Body of pancreas (tissue), 4 donors: ENCODE measurements around the gene DCTN2. TPM values are rescaled to one million over a fixed set of nuclear protein-coding genes. Genes with fewer than 3 reads are reported as not detected.
"Not testable (repeated sequence)": the region's sequence is repeated elsewhere in the genome, so short reads cannot be mapped to it uniquely, and the experiment has no call there.

ENCODE experiments used
- ATAC-seq: fragments of 150-250 bp; one replicate; pipeline ENCODE4 v1.9.1; 2016
- DNase-seq, 4 donors: peaks; one replicate each; pipeline ENCODE4 v3.0.0-alpha.2; 2019
- H3K27ac ChIP-seq, 4 donors: fragments of 200-600 bp; sonication (generic); 1 replicate in 3 of 4; 2 replicates in 1 of 4; pipeline versions ENCODE4 v1.5.1 to v1.6.1; 2016 to 2019; ENCODE audit warnings: mild to moderate bottlenecking in 1 of 4, mixed read lengths in 1 of 4, moderate library complexity in 1 of 4
- H3K27me3 ChIP-seq, 2 donors: fragments of 200-600 bp; sonication (generic); one replicate each; pipeline ENCODE4 v1.6.0; 2016; ENCODE audit warnings: mild to moderate bottlenecking in 1 of 2
- H3K36me3 ChIP-seq, 2 donors: fragments of 200-600 bp; sonication (generic); replicated peaks in 1 of 2; 2 replicates each; pipeline ENCODE4 v1.5.1; 2016; ENCODE audit warnings: low read depth in 2 of 2; ENCODE audit not compliant: insufficient read depth in 1 of 2
- H3K4me1 ChIP-seq: fragments of 200-600 bp; sonication (generic); one replicate; pipeline ENCODE4 v1.6.0; 2016
- H3K4me3 ChIP-seq, 2 donors: fragments of 200-600 bp; sonication (generic); 1 replicate in 1 of 2; 2 replicates in 1 of 2; pipeline ENCODE4 v1.5.1; 2016 to 2019
- H3K9me3 ChIP-seq, 3 donors: fragments of 200-600 bp; sonication (generic); 1 replicate in 2 of 3; 2 replicates in 1 of 3; pipeline ENCODE4 v1.5.1; 2016
- POLR2A ChIP-seq, 3 donors: fragments of 450-650 bp; IDR thresholded peaks; one replicate each; pipeline ENCODE4 v1.6.1; 2016; ENCODE audit warnings: antibody characterized with exemption in 3 of 3, mild to moderate bottlenecking in 2 of 3
- WGBS, 2 donors: methylation state at CpG; one replicate each; pipeline ENCODE4 v1.1.5; 2017; 5-methylcytosine and 5-hydroxymethylcytosine counted together
- intact Hi-C: fragments of 100-400 bp; cut with DNase I; formaldehyde crosslinking; loops from one replicate; pipeline ENCODE4 v1.15.1; 2023
- total RNA-seq, 2 donors: library from RNA; depleted of rRNA; stranded (reverse); fragments of >200 nt; gene quantifications; one replicate each; pipeline ENCODE4 v1.1.0, GENCODE V29; 2016
- TF ChIP-seq, protein P1 (sequence below), 7 experiments: fragments of 450-650 bp in 4 of 7; fragments of 200-600 bp in 3 of 7; sonication (generic) in 3 of 7; IDR thresholded peaks; one replicate each; pipeline ENCODE4 v1.5.1; 2016 to 2019; ENCODE audit warnings: antibody characterized with exemption in 7 of 7

Gene DCTN2
- total RNA-seq, 2 donors from 2014 or later, result 80.1 to 89.2 TPM

DNA sequence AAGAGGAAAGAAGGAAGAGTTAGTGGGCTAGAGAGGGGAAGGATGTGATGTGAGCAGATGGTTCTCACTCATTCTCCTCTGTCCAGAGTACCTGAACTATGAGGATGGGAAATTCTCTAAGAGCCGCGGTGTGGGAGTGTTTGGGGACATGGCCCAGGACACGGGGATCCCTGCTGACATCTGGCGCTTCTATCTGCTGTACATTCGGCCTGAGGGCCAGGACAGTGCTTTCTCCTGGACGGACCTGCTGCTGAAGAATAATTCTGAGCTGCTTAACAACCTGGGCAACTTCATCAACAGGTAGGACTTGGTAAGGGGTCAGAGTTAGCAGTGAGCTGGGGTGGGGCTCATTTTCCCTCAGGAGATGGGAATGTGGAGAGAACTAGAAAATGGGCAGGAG is 34.3 kb downstream of the DCTN2 start:
- peaks cover 4 to 26% of the 10 kb centered on the region in 2 donors for H3K36me3 ChIP-seq
- H3K27ac ChIP-seq, result no peak overlapping the region
- DNase-seq (no peak), ATAC-seq (no peak)
- peaks cover 30% of the 10 kb centered on the region for H3K4me1 ChIP-seq
- intact Hi-C loops, result no loop called here
- 78 to 81% methylated on average over 6 of the region's 6 CpGs for WGBS, 2 donors
- no peaks in the 10 kb centered on the region for H3K27me3 ChIP-seq
- no peaks in the 10 kb centered on the region for H3K9me3 ChIP-seq
- no peak overlapping the region for H3K4me3 ChIP-seq
- TF ChIP-seq, protein P1, sequence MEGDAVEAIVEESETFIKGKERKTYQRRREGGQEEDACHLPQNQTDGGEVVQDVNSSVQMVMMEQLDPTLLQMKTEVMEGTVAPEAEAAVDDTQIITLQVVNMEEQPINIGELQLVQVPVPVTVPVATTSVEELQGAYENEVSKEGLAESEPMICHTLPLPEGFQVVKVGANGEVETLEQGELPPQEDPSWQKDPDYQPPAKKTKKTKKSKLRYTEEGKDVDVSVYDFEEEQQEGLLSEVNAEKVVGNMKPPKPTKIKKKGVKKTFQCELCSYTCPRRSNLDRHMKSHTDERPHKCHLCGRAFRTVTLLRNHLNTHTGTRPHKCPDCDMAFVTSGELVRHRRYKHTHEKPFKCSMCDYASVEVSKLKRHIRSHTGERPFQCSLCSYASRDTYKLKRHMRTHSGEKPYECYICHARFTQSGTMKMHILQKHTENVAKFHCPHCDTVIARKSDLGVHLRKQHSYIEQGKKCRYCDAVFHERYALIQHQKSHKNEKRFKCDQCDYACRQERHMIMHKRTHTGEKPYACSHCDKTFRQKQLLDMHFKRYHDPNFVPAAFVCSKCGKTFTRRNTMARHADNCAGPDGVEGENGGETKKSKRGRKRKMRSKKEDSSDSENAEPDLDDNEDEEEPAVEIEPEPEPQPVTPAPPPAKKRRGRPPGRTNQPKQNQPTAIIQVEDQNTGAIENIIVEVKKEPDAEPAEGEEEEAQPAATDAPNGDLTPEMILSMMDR (IDR thresholded peaks at IDR 0.05), result no peak
- no peak for TF ChIP-seq POLR2A (IDR thresholded peaks at IDR 0.05)

DNA sequence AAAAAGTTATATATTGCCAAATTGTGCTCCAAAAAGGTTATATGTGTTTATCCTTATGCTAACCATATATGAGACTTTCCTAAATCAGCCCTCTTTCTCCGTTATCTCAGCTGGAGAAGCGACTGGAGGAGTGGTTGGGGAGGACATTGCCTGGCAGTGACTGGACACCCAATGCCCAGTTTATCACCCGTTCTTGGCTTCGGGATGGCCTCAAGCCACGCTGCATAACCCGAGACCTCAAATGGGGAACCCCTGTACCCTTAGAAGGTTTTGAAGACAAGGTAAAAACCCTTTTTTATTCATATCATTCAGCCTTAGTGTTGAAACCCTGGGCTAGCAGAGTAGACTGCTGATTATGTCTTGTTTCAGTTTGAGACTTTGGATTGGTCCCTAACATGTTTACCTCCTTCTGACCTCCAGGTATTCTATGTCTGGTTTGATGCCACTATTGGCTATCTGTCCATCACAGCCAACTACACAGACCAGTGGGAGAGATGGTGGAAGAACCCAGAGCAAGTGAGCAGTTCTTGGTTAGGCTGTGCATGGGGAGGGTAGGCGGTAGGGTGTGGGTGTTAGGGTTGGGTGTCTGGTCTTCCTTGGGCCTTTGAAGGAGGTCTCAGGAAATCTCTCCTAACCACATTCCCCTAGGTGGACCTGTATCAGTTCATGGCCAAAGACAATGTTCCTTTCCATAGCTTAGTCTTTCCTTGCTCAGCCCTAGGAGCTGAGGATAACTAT is 35.2 kb downstream of the DCTN2 start:
- Histone ChIP-seq H3K4me3 (no peak overlapping the region), H3K36me3 (peaks cover 4 to 22% of the 10 kb centered on the region in 2 donors), H3K9me3 (no peaks in the 10 kb centered on the region), H3K27ac (peak overlapping the region in 1 of 4 donors; percentile 5), H3K4me1 (peaks cover 21% of the 10 kb centered on the region), H3K27me3 (no peaks in the 10 kb centered on the region)
- no peak for ATAC-seq
- TF ChIP-seq, protein P1 (IDR thresholded peaks at IDR 0.05), result no peak
- no peak for TF ChIP-seq POLR2A (IDR thresholded peaks at IDR 0.05)
- intact Hi-C loops, result no loop called here
- 94 to 98% methylated on average over 7 of the region's 7 CpGs for WGBS, 2 donors
- no peak for DNase-seq

DNA sequence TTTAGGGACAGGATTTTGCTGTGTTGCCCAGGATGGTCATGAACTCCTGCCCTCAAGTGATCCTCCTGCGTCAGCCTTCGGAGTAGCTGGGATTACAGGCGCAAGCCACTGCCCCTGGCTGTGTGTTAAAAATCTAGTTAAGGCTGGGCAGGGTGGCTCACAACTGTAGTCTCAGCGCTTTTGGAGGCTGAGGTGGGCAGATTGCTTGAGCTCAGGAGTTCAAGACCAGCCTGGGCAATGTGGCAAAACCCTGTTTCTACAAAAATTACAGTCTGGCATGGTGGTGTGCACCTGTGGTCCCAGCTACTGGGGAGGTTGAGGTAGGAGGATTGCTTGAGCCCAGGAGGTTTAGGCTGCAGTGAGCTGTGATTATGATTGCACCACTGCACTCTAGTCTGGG is 35.8 kb downstream of the DCTN2 start:
- 98 to 100% methylated on average over 3 to 4 of the region's 4 CpGs for WGBS, 2 donors
- Histone ChIP-seq H3K27me3 (no peaks in the 10 kb centered on the region), H3K4me3 (no peak overlapping the region), H3K4me1 (peaks cover 18% of the 10 kb centered on the region), H3K36me3 (peaks cover 4 to 19% of the 10 kb centered on the region in 2 donors), H3K9me3 (no peaks in the 10 kb centered on the region), H3K27ac (no peak overlapping the region)
- DNase-seq, result no peak
- ATAC-seq, result no peak
- TF ChIP-seq POLR2A (IDR thresholded peaks at IDR 0.05), result no peak
- TF ChIP-seq, protein P1 (IDR thresholded peaks at IDR 0.05), result no peak
- intact Hi-C loops, result no loop called here

DNA sequence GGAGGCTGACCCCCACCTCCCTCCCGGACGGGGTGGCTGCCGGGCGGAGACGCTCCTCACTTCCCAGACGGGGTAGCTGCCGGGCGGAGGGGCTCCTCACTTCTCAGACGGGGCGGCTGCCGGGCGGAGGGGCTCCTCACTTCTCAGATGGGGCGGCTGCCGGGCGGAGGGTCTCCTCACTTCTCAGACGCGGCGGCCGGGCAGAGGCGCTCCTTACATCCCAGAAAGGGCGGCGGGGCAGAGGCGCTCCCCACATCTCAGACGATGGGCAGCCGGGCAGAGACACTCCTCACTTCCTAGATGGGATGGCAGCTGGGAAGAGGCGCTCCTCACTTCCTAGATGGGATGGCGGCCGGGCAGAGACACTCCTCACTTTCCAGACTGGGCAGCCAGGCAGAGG is 39.2 kb downstream of the DCTN2 start:
- WGBS, 2 donors, result 97 to 100% methylated on average over 1 to 6 of the region's 28 CpGs
- H3K36me3 ChIP-seq, result peaks cover 0 to 28% of the 10 kb centered on the region in 2 donors
- H3K4me1 ChIP-seq, intact Hi-C loops, H3K27me3 ChIP-seq, ATAC-seq, H3K27ac ChIP-seq, H3K4me3 ChIP-seq, DNase-seq, H3K9me3 ChIP-seq: not testable (repeated sequence)

DNA sequence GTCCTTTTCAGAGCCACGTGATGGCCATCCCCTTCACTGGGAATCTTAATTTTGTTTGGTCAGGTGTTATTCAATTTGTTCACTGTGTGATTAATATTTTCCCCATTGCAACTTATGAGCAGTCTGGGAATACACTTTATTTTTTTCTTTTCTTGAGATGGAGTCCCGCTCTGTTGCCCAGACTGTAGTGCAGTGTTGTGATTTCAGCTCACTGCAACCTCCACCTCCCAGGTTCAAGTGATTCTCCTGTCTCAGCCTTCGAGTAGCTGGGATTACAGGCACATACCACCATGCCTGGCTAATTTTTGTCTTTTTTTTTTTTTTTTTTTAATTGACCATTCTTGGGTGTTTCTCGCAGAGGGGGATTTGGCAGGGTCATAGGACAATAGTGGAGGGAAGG is 40.5 kb downstream of the DCTN2 start:
- 74 to 86% methylated on average over 4 of the region's 4 CpGs for WGBS, 2 donors
- H3K27ac ChIP-seq, H3K4me1 ChIP-seq, H3K4me3 ChIP-seq, DNase-seq, H3K27me3 ChIP-seq, H3K9me3 ChIP-seq, intact Hi-C loops, ATAC-seq: not testable (repeated sequence)
- peaks cover 0 to 25% of the 10 kb centered on the region in 2 donors for H3K36me3 ChIP-seq

DNA sequence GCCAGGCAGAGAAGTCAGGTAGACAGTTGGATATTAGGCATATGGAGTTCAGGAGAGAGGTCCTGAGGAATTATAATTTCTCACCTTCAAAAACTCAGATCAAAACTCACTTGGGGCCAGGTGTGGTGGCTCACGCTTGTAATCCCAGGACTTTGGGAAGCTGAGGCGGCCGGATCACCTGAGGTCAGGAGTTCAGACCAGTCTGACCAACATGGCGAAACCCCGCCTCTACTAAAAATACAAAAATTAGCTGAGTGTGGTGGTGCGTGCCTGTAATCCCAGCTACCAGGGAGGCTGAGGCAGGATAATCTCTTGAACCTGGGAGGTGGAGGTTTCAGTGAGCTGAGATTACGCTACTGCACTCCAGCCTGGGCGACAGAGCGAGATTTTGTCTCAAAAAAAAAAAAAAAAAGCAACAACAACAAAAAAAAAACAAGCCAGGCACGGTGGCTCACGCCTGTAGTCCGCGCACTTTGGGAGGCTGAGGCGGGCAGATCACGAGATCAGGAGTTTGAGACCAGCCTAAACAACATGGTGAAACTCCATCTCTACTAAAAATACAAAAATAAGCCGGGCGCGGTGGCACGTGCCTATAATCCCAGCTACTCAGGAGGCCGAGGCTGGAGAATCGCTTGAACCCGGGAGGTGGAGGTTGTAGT is 44.6 kb downstream of the DCTN2 start:
- H3K4me1 ChIP-seq, DNase-seq, H3K9me3 ChIP-seq, H3K27me3 ChIP-seq, H3K4me3 ChIP-seq, intact Hi-C loops, H3K27ac ChIP-seq, ATAC-seq: not testable (repeated sequence)
- peaks cover 0 to 37% of the 10 kb centered on the region in 2 donors for H3K36me3 ChIP-seq
- 91 to 93% methylated on average over 22 of the region's 22 CpGs for WGBS, 2 donors
